GM21786 (cell line): Measurements from ENCODE around the gene FAM222A.

Experiments used
- ATAC-seq: cut with Tn5 transposase; IDR thresholded peaks from one replicate; pipeline ENCODE4 v1.9.1; 2021; ENCODE audit not compliant: unreplicated experiment

The FAM222A gene

DNA sequence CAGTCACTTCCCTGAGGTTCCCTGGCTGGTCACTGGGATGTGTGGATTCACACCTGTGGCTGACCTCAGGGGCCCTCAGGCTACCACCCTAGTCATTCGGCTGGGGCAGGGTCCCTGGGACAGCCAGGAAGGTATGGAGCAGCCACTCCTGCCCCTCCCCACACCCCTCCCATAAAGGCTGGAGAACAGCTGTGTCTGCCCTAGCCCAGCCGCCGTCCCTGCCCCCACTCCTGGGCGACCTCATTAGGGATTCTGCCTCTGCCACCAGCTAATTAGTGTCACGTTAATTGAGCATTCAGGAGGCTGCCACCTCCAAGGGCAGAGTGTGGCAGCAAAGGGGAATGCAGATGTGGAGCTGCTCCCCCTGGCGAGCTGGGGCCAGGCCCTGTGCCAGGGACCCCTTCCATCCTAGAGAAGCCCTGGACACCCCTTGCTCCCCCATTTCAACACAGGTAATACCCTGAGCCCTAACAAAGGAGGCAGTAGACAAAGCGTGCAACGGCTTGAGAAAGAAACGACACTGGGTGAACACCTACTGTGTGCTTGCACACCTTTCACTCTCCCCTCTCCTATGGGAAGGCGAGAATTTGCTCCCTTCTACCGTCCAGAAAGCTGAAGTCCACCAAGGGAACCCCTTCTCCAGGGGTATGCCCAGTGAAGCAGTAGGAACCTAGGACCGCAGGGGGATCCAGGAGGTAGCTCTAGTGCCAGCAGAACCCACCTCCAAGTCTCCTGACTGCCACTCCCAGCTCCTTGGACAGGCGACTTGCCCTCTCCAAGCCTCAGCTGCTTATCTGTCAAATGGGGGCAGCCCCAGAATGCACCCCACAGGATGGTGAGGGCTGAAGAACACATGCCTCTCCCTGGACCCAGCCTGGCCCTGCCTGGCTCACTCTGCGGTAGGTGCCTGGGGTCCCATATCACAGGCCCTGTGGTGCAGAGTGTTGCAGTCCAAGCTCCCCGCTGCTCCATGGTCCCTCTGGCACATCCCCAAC lies 45.1 kb downstream of the FAM222A start:
- no peak for ATAC-seq

DNA sequence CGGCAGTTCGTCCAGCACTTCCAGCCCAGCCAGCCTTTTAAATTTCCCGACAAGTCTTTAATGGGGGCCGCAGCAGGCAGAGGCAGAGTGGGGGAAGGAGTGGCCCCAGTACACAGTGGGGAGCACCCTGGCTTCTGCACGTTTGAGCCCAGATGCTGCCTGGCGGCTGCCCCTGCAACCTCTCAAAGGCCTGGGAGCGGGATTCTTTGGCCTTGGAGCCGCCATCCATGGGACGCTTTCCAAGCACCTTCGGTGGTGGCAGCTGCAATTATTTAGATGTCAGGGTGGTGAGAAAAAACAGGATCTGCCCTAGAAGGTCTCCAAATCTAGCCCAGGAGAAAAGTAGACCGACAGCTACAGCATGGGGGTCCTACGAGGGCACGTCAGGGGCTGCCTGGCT lies 46.0 kb downstream of the FAM222A start:
- no peak for ATAC-seq

DNA sequence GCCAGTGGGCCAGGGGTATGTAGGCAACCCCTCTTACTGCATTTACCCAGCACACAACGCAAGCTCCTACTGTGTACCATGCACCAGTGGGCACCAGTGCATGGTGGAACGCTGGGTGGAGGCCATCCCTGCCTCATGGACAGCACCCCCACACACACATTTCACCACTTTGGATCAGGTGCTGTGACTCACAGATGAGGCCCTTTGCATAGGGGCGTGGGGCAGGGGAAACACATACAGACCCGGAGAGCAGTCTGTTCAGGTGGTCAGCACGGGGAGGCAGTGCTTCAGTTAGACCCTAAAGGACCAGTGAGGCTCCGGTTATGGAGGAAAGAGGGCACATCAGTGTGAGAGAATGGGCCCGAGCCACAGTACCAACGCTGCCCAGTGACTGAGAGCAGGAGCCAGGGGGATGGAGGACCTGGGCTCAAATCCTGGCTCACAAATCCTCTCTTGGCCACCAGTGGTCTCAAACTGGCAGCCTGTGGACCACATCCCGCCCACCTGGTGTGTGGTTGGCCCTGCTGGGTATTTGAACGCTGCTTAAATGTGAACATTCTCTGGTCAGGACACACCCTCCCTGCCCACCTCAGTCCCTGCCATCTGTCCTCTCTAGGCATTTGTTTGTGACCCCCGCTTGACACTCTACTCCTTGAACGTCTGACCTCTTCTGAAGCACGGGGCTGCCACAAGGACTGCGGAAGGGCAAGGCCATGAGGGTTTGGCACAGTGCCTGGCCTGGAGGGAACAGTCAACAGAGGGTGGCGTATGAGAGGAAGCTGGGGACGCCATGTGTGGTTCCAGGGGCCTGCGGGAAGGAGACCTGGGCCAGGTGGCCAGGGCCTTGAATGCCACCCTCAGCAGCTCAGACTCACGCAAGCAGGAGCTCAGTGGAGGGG lies 46.7 kb downstream of the FAM222A start:
- ATAC-seq = no peak

DNA sequence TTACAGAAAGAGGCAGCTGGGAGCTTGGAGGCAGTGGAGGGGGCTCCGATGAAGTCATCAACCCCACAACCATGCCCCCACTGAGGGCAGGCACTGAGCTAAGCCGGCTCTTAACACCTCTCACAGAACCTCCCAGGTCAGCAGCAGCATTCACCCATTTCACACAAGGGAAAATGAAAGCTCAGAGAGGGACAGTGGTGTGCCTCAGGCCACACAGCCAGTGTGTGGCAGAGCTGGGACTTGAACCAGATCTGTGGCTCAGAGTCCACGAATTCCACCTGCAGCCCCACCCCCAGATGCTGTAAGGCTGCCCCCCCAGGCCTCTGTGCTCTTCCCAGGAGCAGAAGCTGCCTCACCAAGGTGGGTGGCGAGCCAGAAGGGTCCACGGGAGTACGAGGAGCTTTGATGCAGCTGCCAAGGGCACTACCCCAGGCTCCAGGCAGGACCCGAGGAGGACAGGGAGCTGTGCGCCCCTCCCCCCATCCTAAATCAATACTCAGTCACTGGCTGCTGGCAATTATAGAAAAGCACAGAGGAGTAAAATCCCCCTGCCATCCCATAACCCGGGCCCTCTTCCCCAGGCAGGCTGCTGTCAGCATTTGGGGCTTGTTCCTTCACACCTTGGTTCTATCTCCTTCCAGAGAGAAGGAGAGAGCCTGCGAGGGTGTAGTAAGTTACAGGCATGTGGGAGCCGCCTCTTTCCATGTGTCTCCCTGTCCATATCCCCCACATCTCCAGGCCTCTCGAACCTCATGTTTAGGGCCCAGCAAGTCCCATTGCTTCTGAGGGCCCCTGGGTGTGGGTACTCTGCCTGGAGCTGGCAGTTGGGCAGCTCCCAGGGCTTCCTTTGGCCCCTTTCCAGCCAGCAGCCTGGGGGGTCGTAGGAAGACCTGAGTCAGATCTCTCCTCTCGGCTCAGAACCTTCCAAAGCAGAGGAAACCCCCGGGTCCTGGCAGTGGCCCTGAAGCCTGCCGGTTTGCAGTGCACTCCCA lies 47.6 kb downstream of the FAM222A start:
- ATAC-seq = no peak

DNA sequence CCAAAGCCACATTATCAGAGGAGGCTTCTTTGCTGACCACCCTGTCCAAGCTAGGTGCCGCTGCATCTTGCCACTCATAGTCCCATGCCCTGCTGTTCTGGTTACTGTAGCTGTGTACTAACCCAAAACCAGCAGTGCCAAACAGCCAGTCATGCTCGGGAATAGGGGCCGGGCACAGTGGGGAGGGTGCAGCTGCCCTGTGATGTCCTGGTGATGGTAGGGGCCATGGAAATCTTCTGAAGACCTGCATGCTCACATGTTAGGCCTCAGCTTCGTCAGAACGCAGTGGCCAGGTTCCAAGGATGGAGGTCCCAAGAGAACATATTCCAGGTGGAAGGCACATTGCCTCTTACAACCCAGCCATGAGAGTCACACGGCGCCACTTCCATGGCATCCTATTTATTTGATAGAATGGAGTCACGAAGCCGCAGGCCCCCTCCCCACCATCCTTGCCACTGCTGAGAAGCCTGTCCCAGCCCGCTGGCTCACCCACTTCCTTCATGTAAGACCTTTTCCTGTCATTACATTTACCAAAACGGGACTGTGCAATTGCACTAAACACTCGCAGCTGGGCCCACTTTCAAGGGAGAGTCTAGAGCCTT lies 48.5 kb downstream of the FAM222A start:
- ATAC-seq = no peak

DNA sequence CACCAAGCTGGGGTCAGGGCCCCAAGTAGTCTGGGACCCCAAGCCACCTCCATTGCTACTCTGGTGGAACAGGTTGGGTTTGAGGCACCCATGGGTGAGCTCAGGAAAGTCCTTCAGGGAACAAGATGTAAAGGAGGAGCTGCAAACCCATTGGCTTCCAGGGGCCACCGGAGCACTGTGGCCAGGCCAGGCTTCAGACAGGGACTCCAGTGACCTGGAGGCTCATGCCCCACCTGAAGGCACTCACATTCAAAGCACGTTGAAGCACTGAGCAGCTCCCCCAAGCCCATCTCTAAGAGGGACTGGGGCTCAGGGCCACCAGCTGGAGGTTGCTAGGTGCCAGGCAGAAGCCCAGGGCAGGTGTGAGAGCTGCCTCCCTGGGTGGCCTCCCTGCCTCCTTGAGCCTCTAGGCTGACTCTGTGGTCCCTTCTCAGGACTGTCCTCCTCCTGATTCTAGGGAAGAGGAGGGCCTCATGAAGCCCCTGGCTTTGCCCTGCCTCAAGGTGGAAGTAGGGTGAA lies 49.1 kb downstream of the FAM222A start:
- no peak for ATAC-seq

DNA sequence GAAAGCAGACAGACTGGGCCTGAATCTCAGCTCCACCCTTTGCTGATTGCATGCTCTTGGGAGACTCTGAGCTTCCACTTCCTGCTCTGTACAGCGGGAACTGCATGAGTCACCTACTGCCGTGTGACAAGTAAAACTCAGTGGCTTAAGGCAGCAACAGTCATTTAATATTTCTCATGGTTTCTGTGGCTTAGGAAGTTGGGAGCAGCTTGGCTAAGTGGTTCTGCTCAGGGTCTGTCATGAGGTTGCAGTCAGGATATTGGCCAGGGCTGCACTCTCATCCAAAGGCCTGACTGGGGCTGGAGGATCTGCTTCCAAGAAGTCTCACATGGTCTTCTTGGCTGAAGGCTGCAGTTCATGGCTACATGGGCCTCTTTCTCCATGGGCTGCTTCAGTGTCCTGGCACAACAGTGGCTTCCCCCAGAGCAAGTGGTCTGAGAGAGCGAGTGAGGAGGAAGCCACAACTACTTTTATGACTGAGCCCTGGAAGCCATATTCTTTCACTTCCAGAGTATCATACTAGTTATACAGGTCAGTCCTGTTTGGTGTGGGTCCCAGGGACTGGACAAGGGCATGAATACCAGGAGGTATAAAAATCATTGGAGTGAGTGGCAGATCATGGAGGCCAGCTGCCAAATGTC lies 49.7 kb downstream of the FAM222A start:
- no peak for ATAC-seq

DNA sequence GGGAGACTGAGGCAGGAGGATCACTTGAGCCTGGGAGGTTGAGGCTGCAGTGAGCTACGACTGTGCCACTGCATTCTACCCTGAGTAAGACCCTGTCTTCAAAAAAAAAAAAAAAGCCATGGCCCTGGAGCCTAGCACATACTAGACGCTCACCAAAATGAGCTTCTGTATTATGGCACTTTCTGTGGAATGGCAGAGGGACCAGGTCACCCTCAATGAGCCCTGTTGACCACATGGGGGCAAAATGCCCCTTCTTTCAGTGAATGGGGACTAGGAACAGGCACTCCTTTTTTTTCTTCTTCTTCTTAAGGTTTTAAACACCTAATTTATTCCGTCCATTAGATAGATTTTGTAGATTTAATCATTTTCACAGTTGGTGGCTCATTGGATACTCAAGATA lies 50.5 kb downstream of the FAM222A start:
- no peak for ATAC-seq

DNA sequence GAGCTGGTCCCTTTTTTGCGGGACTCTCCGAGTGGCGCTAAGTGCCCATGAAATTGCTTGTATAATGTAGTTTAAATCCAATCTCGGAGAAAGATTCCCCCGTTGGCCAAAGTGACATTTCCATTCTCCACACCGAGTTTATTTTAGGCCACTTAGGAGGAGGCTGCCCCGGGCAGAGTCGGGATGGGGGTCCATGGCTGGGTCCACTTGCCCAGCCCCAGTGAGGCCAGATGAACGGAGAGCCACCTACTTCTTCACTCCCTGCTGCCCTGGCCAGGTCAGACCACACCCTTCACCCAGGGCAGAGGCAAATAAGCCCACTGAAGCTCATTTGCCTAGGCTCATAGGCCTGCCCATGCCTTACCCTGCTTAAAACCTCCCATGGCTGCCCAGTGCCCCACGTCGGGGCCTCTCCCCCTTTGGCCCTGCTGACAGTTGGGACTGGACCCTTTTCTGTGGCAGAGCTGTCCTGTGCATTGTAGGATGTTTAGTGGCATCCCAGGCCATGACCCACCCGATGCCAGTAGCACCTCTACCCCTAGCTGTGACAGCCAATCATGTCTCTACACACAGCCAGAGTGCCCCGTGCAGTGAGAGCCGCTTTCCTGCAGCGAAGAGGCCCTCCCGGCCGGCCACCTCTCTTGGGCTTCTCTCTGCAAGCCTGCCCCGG lies 51.3 kb downstream of the FAM222A start:
- no peak for ATAC-seq

DNA sequence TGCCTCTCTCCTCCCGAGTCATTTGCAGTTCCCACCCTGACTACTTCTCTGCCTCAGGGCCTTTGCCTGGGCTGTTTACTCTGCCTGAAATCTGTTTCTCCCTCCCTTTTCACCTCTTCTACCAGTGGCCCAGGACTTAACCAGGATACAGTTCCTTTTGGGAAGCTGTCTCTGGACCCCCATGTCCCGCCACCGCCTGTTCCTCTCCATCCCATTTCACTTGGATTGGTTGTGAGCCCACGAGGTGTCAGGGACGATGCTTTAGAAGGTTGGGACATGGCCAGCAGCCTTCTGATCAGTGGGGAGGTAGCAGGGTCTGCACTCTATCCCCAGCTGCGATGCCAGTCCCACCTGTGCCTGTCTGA lies 51.8 kb downstream of the FAM222A start:
- ATAC-seq = no peak

DNA sequence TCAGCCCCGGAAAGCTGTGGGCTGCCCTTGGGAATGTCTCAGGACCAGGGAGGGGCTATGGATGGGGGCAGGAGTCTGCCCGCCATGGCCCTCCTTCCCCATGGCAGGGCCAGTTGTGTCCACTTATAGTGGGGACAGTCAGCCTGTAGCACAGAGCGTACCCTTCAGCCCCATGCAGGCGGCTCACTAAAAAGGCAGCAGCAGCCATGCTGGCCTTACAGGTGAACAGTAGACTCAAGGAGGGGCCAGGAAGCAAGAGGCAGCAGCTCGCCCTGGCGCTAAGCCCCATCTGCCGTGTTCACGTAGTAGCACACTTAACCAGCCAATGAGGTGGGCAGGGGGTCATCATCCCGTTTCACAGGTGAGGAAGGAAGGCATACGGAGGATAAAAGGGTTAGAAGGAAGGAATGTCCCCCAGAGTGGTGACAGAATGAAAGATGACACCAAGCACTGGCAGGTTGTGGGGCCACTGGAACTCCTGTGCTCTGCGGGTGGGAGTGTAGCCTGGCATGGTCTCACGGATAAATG lies 52.7 kb downstream of the FAM222A start:
- no peak for ATAC-seq

DNA sequence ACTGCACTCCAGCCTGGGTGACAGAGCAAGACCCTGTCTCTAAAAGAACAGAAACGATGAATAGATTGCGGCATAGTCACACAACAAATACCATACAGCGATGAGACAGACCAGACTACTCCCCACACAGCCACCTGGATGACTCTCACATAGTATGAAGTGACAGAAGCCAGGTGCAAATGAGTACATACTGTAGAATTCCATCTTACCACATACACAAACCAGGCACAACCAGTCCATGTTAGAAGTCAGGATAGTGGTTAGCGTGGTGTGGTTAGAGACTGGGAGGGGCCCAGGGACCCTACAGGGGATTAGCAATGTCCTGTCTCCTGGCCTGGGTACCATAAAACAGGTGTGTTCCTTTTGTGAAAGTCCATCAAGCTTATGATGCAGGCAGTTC lies 53.8 kb downstream of the FAM222A start:
- ATAC-seq = no peak

DNA sequence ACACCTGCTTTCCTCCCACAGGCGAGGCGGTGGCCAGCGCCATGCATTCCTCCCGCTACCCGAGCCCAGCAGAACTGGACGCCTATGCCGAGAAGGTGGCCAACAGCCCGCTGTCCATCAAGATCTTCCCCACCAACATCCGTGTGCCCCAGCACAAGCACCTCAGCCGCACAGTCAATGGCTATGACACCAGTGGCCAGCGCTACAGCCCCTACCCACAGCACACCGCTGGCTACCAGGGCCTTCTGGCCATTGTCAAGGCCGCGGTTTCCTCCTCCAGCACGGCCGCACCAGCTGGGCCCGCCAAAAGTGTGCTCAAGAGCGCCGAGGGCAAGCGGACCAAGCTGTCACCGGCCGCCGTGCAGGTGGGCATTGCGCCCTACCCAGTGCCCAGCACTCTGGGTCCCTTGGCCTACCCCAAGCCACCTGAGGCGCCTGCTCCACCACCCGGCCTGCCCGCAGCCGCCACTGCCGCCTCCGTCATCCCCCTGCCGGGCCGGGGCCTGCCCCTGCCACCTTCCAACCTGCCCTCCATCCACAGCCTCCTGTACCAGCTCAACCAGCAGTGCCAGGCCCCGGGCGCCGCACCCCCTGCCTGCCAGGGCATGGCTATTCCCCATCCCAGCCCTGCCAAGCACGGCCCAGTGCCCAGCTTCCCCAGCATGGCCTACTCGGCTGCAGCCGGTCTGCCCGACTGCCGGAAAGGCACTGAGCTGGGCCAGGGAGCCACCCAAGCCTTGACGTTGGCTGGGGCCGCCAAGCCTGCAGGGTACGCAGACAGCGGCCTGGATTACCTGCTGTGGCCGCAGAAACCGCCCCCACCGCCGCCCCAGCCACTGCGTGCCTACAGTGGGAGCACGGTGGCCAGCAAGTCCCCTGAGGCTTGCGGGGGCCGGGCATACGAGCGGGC lies 54.6 kb downstream of the FAM222A start:
- no peak for ATAC-seq

DNA sequence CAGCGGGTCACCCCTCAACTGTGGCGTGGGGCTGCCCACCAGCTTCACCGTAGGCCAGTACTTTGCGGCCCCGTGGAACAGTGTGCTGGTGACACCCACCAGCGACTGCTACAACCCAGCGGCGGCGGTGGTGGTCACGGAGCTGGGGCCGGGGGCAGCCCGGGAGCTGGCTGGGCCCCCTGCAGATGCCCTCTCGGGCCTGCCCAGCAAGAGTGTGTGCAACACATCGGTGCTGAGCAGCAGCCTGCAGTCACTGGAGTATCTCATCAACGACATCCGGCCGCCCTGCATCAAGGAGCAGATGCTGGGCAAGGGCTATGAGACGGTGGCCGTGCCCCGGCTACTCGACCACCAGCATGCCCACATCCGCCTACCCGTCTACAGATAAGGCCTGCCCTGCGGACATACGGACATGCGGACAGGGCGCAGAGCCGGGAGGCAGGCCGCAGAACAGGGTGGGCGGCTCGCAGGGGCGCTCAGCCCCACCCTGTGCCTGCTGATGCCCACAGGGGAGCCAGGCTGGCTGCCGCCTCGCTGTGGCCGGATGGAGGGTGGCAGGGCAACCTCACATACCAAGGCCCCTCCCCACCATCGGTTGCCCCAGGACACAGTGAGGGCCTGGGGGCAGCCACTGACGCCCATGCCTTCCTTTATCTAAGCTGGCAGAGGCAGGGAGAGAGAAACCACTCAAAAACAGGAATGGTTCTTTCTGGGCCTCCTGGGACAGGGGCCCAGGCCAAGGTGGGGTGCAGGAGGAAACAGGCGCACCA lies 55.5 kb downstream of the FAM222A start:
- ATAC-seq = no peak

DNA sequence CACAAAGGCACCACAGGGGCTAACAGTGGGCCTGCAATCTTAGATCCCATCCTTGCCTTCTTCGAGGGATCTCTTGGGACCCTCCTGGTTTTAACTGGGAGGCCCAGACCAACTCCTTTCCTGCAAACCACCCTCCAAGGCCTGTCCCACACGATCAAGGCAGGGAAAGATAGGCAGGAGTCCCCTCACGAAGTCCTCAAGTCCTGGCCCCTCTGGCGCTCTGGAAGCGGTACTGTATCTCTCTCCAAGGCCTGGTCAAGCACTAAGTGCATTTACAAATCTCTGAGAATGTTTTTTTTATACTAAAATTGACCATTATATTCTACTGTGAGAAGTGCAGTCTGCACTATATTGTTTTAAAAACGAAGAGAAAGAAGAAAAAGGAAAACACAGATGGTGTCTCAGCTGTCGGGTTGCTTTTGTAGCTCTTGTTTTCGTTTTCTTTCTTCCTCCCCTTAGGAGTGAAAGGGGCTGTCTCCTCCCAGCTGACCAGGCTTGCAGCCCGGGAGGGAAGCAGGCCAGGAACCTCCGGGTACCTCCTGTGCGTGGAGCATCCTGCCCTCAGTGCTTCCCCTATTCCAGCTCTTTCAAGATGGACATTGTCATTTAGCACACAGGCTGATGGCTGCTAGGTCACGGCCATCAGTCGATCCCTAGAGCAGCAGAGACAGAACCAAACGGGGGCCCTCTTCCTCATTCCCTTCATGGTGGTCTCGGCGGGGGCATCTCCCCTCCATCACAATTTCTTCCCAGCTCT lies 56.7 kb downstream of the FAM222A start:
- ATAC-seq = no peak
